MCF 10A (cell line): ENCODE results near the gene FAM124B. TPM values are rescaled to one million over a fixed set of nuclear protein-coding genes. Genes with fewer than 3 reads are reported as not detected.

Experiments
- BruUV-seq: library from RNA; stranded (reverse); fragments of 400-500 nt; replicated peaks from 2 replicates; lab custom pipeline; 2021; lab: Mats Ljungman, UMichigan
- CTCF ChIA-PET: fragments of 300-600 bp; sonication (Branson Sonifier 250); formaldehyde crosslinking; extraction: SDS; loops from one replicate; lab custom pipeline; 2021; ENCODE audit warnings: antibody characterized with exemption, inconsistent platforms; lab: Yijun Ruan, JAX
- POLR2A ChIA-PET: fragments of 300-600, 350-650 bp; sonication (Branson Sonifier 250); formaldehyde crosslinking; extraction: SDS; loops from one replicate; lab custom pipeline; 2020; ENCODE audit warnings: antibody characterized with exemption, inconsistent platforms; lab: Yijun Ruan, JAX
- DNase-seq: peaks from one replicate; pipeline ENCODE4 v3.0.0-alpha.2; 2018; ENCODE audit not compliant: unreplicated experiment
- H3K27ac Mint-ChIP-seq: one replicate; pipeline ENCODE4 v1.8.0; 2022; ENCODE audit warnings: mild to moderate bottlenecking, low read depth, mixed read lengths; ENCODE audit not compliant: unreplicated experiment
- H3K27me3 Mint-ChIP-seq: one replicate; pipeline ENCODE4 v1.8.0; 2022; ENCODE audit warnings: mixed read lengths; ENCODE audit not compliant: insufficient read depth, unreplicated experiment
- H3K36me3 Mint-ChIP-seq: one replicate; pipeline ENCODE4 v1.8.0; 2022; ENCODE audit warnings: mild to moderate bottlenecking, moderate library complexity, mixed read lengths; ENCODE audit not compliant: insufficient read depth, unreplicated experiment
- H3K4me1 Mint-ChIP-seq: one replicate; pipeline ENCODE4 v1.8.0; 2022; ENCODE audit warnings: mixed read lengths; ENCODE audit not compliant: insufficient read depth, unreplicated experiment
- H3K4me3 Mint-ChIP-seq: one replicate; pipeline ENCODE4 v1.8.0; 2022; ENCODE audit warnings: mild to moderate bottlenecking, moderate library complexity, mixed read lengths; ENCODE audit not compliant: unreplicated experiment
- H3K9me3 Mint-ChIP-seq: one replicate; pipeline ENCODE4 v1.8.0; 2022; ENCODE audit warnings: mixed read lengths; ENCODE audit not compliant: unreplicated experiment
- CTCF ChIP-seq: fragments of 200-600 bp; IDR thresholded peaks from one replicate; pipeline ENCODE4 v1.8.0; 2022; ENCODE audit warnings: antibody characterized with exemption, mild to moderate bottlenecking; ENCODE audit not compliant: unreplicated experiment
- intact Hi-C: fragments of 100-400 bp; cut with micrococcal nuclease; formaldehyde crosslinking; loops from 2 replicates; pipeline ENCODE4 v1.14.1; 2022
- total RNA-seq: library from RNA; stranded (reverse); gene quantifications from 2 replicates; pipeline ENCODE4 v1.2.3, GENCODE V29; 2022

Gene FAM124B
- total RNA-seq, 1 experiment from 2014 or later = not detected

- H3K27me3 Mint-ChIP-seq = no peaks in the 10 kb centered on the region
- no peak overlapping the region for H3K27ac Mint-ChIP-seq
- no TSS peak for BruUV-seq
- TF ChIP-seq CTCF = no peak
- no peak overlapping the region for H3K4me3 Mint-ChIP-seq
- POLR2A ChIA-PET = no interaction called here
- intact Hi-C loops = no loop called here
- CTCF ChIA-PET = no interaction called here
- peaks cover 19% of the 10 kb centered on the region for H3K9me3 Mint-ChIP-seq
- H3K4me1 Mint-ChIP-seq = no peaks in the 10 kb centered on the region
- DNase-seq = no peak
- no peaks in the 10 kb centered on the region for H3K36me3 Mint-ChIP-seq
Observed at GRCh38 chr2:224426656-224427055, 24.7 kb upstream of the FAM124B start.

- POLR2A ChIA-PET = interaction anchor here (1.0 kb wide), 1 partner anchor 15 kb away, joined by 3 read pairs; no protein-coding TSS in a partner anchor
- no peak for DNase-seq
- TF ChIP-seq CTCF = no peak
- CTCF ChIA-PET = interaction anchor here (0.6 to 0.9 kb wide), 2 partner anchors 51 to 215 kb away, joined by 3 read pairs; no protein-coding TSS in a partner anchor
- H3K36me3 Mint-ChIP-seq = no peaks in the 10 kb centered on the region
- H3K27me3 Mint-ChIP-seq = no peaks in the 10 kb centered on the region
- no peaks in the 10 kb centered on the region for H3K4me1 Mint-ChIP-seq
- BruUV-seq = no TSS peak
- peaks cover 16% of the 10 kb centered on the region for H3K9me3 Mint-ChIP-seq
- no peak overlapping the region for H3K4me3 Mint-ChIP-seq
- H3K27ac Mint-ChIP-seq = no peak overlapping the region
- intact Hi-C loops = no loop called here
Observed at GRCh38 chr2:224421065-224421464, 19.2 kb upstream of the FAM124B start.

GRCh38 chr2:224417947-224418346 lies 16.0 kb upstream of the FAM124B start:
- Mint-ChIP-seq H3K27me3 (no peaks in the 10 kb centered on the region), H3K36me3 (no peaks in the 10 kb centered on the region), H3K4me3 (no peak overlapping the region), H3K4me1 (no peaks in the 10 kb centered on the region), H3K9me3 (peaks cover 9% of the 10 kb centered on the region), H3K27ac (no peak overlapping the region)
- intact Hi-C loops = no loop called here
- no peak for DNase-seq
- CTCF ChIA-PET = no interaction called here
- POLR2A ChIA-PET = no interaction called here
- no TSS peak for BruUV-seq
- TF ChIP-seq CTCF = no peak

- H3K36me3 Mint-ChIP-seq = no peaks in the 10 kb centered on the region
- no TSS peak for BruUV-seq
- DNase-seq = no peak
- H3K27me3 Mint-ChIP-seq = no peaks in the 10 kb centered on the region
- H3K9me3 Mint-ChIP-seq = peaks cover 9% of the 10 kb centered on the region
- no peak for TF ChIP-seq CTCF
- H3K27ac Mint-ChIP-seq = no peak overlapping the region
- intact Hi-C loops = no loop called here
- ChIA-PET POLR2A (no interaction called here), CTCF (interaction anchor here (0.9 kb wide), 2 partner anchors 8 to 32 kb away, joined by 3 to 5 read pairs; no protein-coding TSS in a partner anchor)
- no peak overlapping the region for H3K4me3 Mint-ChIP-seq
- H3K4me1 Mint-ChIP-seq = no peaks in the 10 kb centered on the region
Observed at GRCh38 chr2:224417361-224417729, 15.4 kb upstream of the FAM124B start.
